Measurements from ENCODE around the gene GIGYF2.

DNA sequence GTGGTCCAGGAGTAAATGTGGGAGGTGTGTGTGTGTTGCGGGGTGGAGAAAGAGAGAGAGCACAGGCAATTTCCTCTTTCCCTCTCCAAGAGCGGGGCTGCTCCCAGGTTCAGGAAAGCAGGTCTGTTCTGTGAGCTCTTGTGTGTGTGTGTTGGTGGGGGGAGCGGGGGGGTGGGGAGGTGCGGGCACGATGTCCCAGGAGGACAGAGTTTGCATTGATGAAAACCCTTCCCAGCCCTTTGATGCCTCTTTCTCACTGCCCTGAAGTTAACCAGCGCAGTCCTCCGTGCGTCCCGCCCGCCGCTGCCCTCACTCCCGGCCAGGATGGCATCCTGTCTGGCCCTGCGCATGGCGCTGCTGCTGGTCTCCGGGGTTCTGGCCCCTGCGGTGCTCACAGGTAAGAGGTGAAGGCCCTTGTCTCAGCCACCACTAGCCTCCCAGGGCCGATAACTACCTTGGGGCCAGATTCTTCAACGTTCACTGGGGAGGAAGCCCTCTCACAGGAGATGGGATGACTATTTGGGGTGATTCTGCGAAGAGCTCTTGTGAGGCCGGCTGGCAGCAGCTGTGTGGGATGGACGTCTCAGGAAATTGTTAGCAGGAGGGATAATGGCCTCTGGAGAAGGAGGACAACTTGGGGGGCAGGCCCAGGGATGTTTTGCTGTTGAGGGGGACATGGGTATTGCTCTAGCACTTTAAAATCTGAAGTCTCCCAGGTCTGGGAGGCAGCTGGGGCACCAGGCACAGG lies 173.1 kb downstream of the GIGYF2 start, which contains the start of gene SNORC:
- TF ChIP-seq CBX3 (IDR thresholded peaks at IDR 0.05; ENCODE audit: low read depth), result no peak
- TF ChIP-seq, protein P1, sequence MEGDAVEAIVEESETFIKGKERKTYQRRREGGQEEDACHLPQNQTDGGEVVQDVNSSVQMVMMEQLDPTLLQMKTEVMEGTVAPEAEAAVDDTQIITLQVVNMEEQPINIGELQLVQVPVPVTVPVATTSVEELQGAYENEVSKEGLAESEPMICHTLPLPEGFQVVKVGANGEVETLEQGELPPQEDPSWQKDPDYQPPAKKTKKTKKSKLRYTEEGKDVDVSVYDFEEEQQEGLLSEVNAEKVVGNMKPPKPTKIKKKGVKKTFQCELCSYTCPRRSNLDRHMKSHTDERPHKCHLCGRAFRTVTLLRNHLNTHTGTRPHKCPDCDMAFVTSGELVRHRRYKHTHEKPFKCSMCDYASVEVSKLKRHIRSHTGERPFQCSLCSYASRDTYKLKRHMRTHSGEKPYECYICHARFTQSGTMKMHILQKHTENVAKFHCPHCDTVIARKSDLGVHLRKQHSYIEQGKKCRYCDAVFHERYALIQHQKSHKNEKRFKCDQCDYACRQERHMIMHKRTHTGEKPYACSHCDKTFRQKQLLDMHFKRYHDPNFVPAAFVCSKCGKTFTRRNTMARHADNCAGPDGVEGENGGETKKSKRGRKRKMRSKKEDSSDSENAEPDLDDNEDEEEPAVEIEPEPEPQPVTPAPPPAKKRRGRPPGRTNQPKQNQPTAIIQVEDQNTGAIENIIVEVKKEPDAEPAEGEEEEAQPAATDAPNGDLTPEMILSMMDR (IDR thresholded peaks at IDR 0.05 in 2 of 3, conservative IDR thresholded peaks at IDR 0.05 in 1 of 3; ENCODE audit: borderline replicate concordance in 1 of 3, insufficient read depth in 1 of 3, low read depth in 2 of 3, low read length in 2 of 3), result no peak
- TF ChIP-seq JUND (IDR thresholded peaks at IDR 0.05), result no peak
- no peak for TF ChIP-seq POLR2A (IDR thresholded peaks at IDR 0.05; ENCODE audit: borderline replicate concordance, extremely low read depth, insufficient read depth, insufficient read length)
- TF ChIP-seq ZNF274 (IDR thresholded peaks at IDR 0.05; ENCODE audit: low read depth, low read length), result no peak
- no peak for TF ChIP-seq EZH2 (IDR thresholded peaks at IDR 0.05)
- TF ChIP-seq, protein P2, sequence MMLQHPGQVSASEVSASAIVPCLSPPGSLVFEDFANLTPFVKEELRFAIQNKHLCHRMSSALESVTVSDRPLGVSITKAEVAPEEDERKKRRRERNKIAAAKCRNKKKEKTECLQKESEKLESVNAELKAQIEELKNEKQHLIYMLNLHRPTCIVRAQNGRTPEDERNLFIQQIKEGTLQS (IDR thresholded peaks at IDR 0.05), result no peak
- TF ChIP-seq EZH2phosphoT487 (IDR thresholded peaks at IDR 0.05; ENCODE audit: borderline replicate concordance), result no peak
- TF ChIP-seq POLR2AphosphoS5 (IDR thresholded peaks at IDR 0.05; ENCODE audit: low read depth, low read length), result no peak
- TF ChIP-seq YY1 (IDR thresholded peaks at IDR 0.05; ENCODE audit: extremely low read depth, insufficient replicate concordance, low read depth, low read length), result no peak
- TF ChIP-seq, protein P3, sequence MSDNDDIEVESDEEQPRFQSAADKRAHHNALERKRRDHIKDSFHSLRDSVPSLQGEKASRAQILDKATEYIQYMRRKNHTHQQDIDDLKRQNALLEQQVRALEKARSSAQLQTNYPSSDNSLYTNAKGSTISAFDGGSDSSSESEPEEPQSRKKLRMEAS (IDR thresholded peaks at IDR 0.05), result no peak
- TF ChIP-seq EGR1 (IDR thresholded peaks at IDR 0.05; ENCODE audit: low read depth), result no peak

All from HCT116 (cell line).